GM19328 (cell line): ENCODE results near the gene LAPTM4A.
"Not testable (repeated sequence)": the region's sequence is repeated elsewhere in the genome, so short reads cannot be mapped to it uniquely, and the experiment has no call there.

Source experiments
- ATAC-seq: cut with Tn5 transposase; IDR thresholded peaks from one replicate; pipeline ENCODE4 v1.9.1; 2021; ENCODE audit warnings: mild to moderate bottlenecking, moderate library complexity; ENCODE audit not compliant: unreplicated experiment

Gene LAPTM4A

DNA sequence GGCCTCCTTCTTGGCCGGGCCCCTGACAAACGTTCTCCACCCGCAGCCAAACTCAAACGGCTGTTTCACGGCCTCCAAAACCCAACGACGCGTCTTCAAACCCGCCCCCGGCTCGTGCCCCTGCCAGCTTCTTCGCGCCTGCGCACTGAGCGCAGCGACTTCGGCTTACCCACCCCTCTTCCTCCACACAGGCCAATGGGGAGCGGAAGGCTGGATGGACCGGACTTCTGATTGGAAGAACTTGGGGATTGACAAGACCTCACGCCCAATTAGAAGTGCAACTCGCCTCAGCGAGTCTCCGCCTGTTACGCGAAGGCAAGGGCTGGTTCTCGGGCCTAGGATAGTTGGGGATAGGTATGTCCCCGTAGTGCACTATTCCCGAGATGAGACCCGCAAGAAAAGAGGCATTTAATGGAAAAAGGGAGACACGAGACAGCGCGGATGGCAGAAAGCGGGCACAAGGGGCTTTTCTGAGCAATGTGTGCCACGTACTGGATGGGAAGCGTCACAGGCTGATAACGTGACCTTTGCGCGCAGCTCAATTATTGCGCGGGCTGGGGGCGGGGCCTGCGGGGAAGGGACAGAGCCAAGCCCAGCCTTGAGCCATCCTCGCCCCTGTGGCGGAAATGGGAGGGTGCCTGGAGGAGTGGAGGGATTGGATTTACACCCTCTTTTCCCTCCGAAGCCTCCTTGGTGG lies at the start of gene LAPTM4A:
Gene LAPTM4A (minus strand): TSS at position 97 of the 697 bp plus-strand sequence. CDS start 108 bp downstream, outside the sequence.
- peak; percentile 97 for ATAC-seq

DNA sequence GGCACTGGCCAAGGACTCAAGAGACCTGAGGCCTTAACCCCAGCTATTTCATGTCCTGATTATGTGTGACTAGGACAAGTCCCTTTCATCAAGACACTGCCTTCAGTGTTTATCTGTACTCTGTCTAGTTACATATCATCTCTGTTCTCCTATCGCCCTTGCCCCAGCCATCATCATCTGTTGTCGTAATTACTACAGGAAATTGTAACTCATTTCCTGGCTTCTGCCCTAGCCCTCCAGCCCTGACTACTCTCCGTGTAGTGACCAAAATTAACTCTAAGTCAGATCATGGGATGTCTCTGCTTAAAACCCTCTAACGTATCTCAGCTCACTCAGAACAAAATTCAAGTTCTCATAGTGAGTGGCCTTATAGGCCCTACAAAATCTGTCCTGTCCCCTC lies 49.3 kb upstream of the LAPTM4A start:
- ATAC-seq: no peak

DNA sequence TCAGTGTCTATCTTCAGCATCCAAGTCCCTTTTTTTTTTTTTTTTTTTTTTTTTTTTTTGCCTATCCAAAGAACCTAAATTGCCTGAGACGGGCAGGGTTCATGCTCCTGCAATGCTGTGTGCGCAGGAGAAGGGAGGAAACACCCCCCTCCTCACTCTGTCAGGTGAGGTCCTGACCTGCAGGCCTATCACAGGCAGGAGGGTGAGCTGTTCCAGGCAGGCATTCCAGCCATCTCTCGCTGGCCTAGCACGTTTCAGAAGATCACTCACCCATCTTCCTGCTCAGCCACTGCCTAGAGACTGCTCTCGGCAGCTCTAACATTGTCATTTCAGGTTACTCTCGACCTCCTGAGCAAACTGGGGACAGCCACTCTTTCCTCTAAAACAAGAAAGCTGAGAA lies 48.4 kb upstream of the LAPTM4A start:
- no peak for ATAC-seq

DNA sequence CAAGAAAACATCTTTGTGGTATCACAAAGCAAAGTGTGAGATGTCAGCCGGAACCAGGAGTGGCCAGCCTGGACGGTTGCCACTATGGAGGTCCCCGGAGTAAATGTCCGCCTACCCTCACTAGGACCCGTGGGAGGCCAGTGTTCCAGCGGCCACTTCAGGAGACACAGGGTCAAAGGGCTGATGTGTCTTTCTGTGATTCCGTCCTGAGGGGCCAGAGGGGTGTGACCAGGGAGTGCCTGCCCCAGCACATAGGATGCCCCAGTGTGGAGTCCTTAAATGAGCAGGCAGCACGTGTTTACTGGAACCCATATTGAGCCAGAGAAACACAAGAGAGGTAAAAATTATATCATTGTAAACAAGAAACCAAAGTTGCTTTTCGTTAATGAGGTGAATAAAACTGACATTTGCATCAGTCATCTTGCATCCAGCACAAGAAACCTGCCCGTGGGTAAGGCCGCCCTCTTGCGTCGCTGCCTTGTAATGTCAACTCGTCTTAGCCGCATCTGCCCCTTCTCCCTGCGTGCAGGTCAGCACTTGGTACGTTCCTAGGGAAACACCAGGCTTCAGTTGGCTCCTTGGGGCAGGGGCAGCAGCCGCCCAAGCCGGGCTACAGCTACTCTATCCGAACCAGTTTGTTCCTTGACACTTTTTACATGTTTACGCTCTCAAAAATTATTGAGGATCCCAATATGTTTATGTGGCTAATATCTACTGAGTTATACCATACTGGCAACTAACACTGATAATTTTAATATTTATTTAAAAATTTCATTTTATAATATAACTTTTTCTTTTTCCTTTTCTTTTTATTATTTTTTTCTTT lies 46.7 kb upstream of the LAPTM4A start:
- peak; percentile 85 for ATAC-seq

DNA sequence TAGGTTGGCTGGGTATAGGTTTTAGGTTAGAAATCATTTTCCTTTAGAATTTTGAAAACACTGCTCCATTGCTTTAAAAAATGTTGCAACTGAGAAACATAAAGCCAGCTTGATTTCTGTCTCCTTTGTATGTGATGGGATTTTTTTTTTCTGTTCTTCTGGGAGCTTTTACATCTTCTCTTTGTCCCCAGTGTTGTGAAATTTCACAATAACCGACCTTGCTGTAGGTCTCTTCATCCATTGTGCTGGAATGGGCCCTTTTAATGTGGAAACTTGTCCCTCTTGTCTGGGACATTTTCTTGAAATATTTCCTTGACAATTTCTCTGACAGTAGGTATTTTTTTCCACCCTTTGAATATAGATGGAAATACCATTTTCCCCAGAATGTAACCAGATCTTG lies 44.0 kb upstream of the LAPTM4A start:
- ATAC-seq: no peak

DNA sequence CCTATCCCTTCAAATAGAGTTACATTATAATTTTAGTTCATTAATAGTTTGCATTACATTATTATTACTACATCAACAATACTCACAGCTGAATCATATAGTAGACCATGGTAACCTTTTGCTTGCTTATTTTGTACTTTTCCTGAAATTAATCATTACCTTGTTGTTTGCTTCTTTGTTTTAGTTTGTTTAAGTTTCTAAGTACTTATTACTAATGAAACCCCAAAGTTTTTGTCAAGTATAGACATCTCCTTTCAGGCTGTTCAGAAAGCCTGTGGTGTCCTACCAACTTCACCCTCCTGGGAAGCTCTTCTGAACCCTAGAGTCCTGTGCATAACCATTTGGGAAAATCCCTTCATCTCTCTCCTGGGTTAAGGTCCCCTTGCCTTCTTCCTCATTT lies 43.5 kb upstream of the LAPTM4A start:
- no peak for ATAC-seq

DNA sequence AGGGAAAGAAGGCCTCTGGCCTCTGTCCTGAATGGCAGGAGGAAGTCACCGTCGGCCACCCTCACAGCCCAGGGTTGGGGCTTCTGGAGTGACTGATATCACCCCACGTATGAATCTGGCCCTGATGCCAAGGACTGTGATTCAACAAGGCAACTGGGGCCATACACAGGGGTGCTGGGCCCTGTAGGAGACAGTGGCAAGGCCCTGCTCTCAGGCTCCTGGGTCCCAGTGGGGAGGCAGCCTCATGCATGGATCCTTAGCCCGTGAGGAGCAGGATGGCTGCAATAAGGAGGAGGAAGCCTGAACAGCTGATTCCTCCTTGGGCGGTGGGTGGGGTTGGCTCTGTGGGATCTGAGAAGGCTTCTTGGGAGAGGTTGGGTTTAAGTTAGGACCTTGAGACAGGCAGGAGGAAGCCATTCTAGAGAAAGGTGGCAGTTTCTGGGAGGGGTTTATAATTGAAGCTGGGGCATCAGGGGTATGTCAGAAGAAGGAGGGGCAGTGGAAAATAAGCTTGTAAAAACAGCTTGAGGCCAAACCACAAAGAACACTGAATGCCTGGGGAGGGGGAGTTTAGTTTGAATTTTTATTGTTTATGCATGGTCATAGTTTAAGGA lies 42.8 kb upstream of the LAPTM4A start:
- no peak for ATAC-seq

DNA sequence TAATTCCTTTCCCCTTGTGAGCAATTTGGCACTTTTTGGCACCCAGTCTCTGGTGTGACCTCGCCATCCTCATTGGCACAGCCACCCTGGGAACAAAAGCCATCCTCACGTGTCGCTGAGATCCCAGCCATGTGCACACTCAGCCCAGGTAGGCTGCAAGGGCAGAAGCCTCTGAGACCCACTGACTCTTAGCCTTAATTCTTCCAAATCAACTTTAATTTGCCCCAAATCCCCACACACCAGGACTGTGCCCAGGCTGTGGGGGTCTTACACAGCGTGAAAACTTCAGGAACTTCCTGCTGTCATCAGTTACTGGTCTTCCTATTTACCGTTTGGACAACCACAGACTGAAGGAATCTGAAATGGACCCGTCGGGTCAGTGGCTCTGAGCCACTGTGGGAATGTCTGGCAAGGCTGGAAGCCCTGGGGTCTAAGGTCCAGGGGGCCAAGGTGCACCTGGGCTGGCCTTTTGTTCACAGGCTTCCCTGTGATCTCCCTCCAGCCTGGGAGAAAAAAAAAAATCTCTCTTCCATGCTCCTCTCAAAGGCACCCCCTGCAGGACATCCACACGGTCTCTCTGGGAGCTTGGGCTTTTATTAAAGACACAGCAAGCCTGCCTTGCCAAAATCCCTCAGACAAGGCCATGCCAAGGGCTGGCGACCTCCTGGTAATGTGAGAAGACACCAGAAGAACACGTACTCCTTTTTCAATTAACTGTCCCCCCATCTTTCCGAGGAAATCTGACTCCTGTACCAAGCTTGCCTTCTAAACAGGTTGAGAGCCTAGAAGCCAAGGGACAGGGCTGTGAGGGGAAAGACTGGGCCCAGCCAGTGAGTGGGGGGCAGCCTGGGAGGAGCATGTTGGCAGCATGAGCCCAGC lies 42.1 kb upstream of the LAPTM4A start:
- ATAC-seq: no peak

DNA sequence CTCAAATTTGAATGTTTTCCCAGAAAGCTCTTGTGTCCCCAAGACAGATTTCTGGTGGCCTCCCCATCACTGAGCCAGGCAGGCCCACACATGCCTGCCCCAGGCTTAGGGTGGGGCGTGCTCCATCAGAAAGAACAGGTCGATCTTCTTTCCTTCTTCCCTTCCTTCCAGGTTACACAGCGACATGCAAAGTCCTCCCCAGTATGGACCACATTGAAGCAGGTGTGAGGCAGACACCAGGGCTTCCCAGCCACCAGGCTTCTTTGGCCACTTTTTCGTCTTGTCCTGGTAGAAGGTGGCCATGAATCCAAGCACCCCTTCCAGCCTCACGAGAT lies 41.4 kb upstream of the LAPTM4A start:
- no peak for ATAC-seq

DNA sequence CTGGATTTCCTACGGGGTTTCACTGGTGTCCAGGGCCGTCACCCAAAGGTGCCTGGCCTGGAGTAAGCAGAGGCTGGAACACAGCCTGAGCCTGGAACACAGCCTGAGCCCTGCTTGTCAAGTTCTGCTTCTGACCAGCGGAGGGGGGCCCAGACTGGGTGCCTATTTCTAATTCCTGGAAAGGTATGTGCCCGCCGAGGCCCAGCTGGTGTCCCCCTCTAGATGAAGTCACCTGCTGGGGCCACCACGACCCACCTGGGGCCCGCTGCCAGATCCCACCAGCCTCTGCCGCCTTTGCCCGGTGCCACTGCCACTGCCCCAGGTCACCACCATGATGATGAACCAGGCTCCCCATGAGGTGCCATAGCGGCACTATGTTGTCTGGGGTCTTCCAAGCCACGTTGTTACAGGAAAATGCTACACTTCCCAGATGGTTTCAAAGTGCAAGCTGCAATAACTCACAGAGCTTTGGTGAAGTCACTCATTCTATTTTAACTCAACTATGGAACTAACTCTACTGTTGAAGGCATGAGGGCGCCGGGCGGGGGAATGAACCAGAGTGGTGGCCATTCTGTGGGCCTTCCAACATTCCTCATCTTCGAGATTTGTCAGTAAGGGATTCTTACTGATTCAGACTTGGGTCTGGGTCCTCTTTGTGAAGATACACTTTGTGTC lies 40.9 kb upstream of the LAPTM4A start:
- ATAC-seq: no peak

DNA sequence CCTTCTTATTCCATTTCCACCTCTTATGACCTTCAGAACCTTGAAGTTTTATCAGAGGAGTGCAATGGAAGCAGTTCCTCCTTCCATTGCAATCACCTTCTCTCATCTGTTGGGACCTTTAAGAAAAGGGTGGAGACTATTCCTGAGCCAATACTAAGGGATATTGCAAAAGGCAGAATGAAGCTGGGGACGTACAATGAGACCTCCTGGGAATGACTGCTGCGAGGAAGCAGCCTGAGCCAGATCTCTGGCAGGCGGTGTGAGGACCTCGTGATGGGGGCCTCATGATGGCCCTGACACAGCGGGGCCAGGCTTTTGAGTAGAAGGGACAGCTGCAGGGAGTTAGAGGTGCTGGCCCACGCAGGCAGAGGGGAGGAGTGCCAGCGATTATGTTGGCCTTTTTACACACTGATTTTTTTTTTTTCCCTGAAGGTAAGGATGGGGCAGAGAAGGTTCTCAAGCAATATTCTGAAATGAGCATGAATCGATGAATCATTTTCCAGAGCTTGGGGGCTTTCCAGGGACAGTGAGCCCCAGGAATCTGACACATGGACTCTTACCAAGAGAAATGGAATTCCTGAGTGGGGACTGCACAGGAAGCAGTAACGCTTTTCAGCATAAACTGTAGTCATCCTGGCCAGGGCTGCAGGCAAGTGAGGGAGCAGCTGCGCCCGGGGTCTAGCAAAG lies 40.0 kb upstream of the LAPTM4A start:
- ATAC-seq: no peak

DNA sequence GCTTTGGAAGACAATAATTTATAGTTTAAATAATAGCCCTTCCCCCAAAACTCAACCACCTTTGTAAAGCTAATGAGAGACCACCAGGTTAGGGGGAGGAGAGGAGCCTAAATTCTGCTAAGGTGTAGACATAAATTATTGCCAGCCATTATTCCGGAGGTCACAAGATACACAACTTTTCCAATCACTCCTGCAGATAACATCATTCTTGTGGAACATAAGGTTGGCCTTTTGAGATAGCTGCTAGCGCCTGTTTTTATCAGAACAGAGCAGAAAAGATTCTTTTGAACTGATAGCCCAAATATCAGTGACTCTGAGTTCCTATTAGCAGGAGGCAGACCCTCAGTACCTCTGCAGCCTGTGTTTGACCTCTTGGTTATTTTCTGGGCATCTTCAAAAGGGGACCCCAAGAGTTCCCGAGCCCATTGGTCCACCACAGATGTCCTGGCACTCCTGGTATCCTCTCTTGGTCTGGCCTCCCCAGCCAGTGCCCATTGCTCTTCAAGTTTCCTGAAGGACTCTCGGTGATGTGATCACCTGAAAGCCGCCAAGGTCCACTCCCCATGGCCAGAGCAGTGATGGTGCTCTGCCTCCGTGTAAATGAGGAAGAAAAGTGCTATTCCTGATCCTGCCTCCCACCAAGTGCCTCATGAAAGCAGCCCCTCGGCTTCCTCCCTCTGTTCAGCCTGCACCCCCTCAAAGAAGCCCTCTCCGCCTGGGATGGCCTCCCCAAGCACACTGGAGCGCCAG lies 38.5 kb upstream of the LAPTM4A start:
- no peak for ATAC-seq

DNA sequence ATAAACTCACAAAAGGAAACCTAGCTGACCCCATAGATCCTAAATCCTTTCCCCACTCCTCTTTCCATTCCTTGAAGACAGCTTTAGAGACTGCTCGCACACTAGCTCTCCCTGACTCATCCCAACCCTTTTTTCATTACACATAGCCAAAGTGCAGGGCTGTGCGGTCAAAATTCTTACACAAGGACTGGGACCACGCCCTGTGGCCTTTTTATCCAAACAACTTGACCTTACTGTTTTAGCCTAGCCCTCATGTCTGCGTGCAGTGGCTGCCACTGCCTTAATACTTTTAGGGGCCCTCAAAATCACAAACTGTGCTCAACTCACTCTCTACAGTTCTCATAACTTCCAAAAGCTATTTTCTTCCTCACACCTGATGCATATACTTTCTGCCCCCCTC lies 34.5 kb upstream of the LAPTM4A start:
- ATAC-seq: not testable (repeated sequence)

DNA sequence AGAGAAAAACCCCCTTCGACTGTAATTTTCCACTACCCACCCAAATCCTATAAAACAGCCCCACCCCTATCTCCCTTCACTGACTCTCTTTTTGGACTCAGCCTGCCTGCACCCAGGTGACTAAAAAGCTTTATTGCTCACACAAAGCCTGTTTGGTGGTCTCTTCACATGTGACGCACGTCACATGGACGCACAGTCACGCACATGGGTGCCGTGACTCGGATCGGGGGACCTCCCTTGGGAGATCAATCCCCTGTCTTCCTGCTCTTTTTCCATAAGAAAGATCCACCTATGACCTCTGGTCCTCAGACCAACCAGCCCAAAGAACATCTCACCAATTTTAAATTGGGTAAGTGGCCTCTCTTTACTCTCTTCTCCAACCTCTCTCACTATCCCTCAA lies 31.4 kb upstream of the LAPTM4A start:
- not testable (repeated sequence) for ATAC-seq

DNA sequence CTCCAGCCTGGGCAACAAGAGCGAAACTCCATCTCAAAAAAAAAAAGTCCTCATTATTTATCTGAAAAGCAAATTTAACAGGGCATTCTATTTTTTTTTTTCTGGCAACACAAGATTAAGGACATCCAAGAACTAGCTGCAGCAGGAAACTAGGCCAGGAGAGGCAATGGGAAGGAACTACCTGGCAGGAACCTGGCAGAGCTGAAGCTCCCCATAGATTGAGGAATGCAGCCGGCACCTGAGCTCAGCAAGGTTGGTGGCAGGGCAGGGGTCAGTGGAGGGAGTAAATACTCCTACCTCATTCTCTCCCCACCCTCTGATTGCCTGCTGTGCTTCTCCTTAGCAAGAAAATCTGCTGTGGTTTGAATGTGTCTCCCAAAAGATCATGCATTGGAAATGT lies 30.4 kb upstream of the LAPTM4A start:
- no peak for ATAC-seq

DNA sequence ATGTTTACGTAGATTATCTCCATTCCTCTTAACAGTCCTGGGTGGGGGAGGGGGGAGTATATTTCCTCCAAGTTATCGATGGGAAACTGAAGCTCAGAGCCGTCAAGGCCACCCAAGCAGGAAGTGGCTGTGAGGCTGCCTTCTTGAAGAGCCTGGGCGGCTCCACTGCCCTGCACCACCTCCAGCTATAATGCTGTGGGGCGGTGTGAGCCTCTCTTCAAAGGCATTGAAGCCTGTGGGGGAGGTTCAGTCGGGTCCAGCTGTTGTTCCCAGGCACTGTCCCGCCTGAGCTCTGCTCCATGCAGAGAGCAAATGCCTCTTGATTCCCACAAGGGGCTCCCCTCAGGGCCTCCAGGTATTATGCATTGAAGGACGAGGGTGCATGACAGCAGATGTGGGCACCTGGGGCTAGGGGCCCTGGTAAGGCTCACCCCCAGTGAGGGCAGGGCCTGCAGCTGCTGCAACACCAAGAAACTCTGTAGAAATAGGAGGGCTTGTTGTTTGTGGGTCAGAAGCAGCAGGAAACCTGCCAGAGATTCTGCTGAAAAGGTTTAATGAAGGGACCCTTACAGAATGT lies 29.5 kb upstream of the LAPTM4A start:
- ATAC-seq: no peak

DNA sequence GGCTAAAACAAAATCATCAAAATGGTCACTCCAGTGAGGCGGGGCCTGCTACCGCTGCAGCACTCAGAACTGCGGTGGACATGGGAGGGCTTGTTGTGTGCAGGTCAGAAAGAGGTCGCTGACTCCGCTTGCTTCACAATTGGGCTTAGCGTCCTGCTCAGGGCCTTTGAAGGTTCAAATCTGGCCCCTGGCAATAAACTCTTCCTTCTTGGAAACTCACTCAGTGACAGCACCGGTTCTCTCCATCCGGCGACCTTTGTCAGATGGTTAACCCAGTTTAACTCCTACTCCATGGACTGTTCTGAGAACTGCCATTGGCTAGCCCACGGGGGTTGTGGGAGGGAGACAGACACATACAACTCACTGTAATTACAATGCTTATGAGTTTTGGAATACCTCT lies 29.0 kb upstream of the LAPTM4A start:
- ATAC-seq: no peak

DNA sequence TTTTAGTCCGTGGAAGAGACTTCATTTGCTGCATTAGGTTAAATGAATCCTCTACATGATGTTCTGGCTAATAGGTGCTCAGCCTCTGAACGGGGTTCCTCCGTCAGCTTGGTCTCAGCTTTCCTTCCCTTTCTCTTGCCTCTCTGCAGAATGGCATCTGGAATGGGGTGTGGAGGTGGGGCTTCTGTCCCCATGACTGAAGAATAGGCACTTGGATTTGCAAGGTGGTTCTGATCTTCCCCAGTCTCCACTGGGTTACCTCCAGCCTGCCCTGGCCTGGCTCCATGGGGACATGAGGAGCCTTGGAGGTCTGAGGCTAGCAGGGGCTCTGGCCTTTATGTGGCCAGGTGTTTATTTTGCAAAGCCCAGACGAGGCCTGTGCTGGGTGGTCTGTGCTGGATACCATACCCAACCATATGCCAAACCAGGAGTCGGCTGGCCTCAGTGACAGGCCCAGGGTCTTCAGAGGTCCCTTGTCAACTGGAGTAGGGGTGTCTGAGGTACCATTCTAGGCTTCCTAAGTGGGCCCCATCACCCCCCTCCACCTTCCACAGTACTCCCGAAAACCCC lies 28.2 kb upstream of the LAPTM4A start:
- ATAC-seq: no peak
